GM21529 (cell line): ENCODE measurements around the gene PRICKLE2.
A peak's percentile ranks its signal among the peaks of the same experiment; 100 is the strongest.

Experiments used
- ATAC-seq: cut with Tn5 transposase; IDR thresholded peaks from one replicate; pipeline ENCODE4 v1.9.1; 2021; ENCODE audit not compliant: unreplicated experiment

The PRICKLE2 gene

GRCh38 chr3:64254443-64254842 lies 29.2 kb upstream of the PRICKLE2 start:
- no peak for ATAC-seq

GRCh38 chr3:64253689-64254088 lies 28.4 kb upstream of the PRICKLE2 start:
- ATAC-seq: no peak

GRCh38 chr3:64251019-64251418 lies 25.8 kb upstream of the PRICKLE2 start:
- ATAC-seq: no peak

- ATAC-seq: no peak
Observed at GRCh38 chr3:64247991-64248646, 22.9 kb upstream of the PRICKLE2 start.

- no peak for ATAC-seq
Observed at GRCh38 chr3:64244011-64244942, 19.0 kb upstream of the PRICKLE2 start.

GRCh38 chr3:64242435-64242834 lies 17.2 kb upstream of the PRICKLE2 start:
- ATAC-seq: no peak

GRCh38 chr3:64240959-64241358 lies 15.7 kb upstream of the PRICKLE2 start:
- ATAC-seq: no peak

- ATAC-seq: no peak
Observed at GRCh38 chr3:64240396-64240795, 15.1 kb upstream of the PRICKLE2 start.

GRCh38 chr3:64239841-64240240 lies 14.6 kb upstream of the PRICKLE2 start:
- ATAC-seq: no peak

GRCh38 chr3:64238971-64239667 lies 13.9 kb upstream of the PRICKLE2 start:
- ATAC-seq: no peak

- ATAC-seq: no peak
Observed at GRCh38 chr3:64237083-64237482, 11.8 kb upstream of the PRICKLE2 start.

- ATAC-seq: no peak
Observed at GRCh38 chr3:64235605-64236004, 10.3 kb upstream of the PRICKLE2 start.

GRCh38 chr3:64234571-64234970 lies 9.3 kb upstream of the PRICKLE2 start:
- no peak for ATAC-seq

GRCh38 chr3:64232821-64233220 lies 7.6 kb upstream of the PRICKLE2 start:
- no peak for ATAC-seq

- ATAC-seq: no peak
Observed at GRCh38 chr3:64229903-64230302, 4.6 kb upstream of the PRICKLE2 start.

- ATAC-seq: no peak
Observed at GRCh38 chr3:64228110-64228509, 2.8 kb upstream of the PRICKLE2 start.

- ATAC-seq: no peak
Observed at GRCh38 chr3:64226730-64227129, 1.5 kb upstream of the PRICKLE2 start.

GRCh38 chr3:64225695-64226499 lies 631 bp upstream of the PRICKLE2 start:
- peak; percentile 11 for ATAC-seq

- no peak for ATAC-seq
Observed at GRCh38 chr3:64223791-64224745, 1.2 kb downstream of the PRICKLE2 start.
